Inferior parietal cortex (tissue), 1 donor: ENCODE data around the gene RIPOR3.

Experiments
- DNase-seq: peaks from one replicate; pipeline ENCODE4 v3.0.0-alpha.2; 2016; ENCODE audit errors: extremely low spot score

RIPOR3 gene, protein sequence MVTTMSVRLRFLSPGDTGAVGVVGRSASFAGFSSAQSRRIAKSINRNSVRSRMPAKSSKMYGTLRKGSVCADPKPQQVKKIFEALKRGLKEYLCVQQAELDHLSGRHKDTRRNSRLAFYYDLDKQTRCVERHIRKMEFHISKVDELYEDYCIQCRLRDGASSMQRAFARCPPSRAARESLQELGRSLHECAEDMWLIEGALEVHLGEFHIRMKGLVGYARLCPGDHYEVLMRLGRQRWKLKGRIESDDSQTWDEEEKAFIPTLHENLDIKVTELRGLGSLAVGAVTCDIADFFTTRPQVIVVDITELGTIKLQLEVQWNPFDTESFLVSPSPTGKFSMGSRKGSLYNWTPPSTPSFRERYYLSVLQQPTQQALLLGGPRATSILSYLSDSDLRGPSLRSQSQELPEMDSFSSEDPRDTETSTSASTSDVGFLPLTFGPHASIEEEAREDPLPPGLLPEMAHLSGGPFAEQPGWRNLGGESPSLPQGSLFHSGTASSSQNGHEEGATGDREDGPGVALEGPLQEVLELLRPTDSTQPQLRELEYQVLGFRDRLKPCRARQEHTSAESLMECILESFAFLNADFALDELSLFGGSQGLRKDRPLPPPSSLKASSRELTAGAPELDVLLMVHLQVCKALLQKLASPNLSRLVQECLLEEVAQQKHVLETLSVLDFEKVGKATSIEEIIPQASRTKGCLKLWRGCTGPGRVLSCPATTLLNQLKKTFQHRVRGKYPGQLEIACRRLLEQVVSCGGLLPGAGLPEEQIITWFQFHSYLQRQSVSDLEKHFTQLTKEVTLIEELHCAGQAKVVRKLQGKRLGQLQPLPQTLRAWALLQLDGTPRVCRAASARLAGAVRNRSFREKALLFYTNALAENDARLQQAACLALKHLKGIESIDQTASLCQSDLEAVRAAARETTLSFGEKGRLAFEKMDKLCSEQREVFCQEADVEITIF

GRCh38 chr20:50690650-50691572, at the start of gene RIPOR3:
RIPOR3 (minus strand) TSS chr20:50691542; CDS start chr20:50691128, 414 bp downstream.
- DNase-seq = no peak

DNA sequence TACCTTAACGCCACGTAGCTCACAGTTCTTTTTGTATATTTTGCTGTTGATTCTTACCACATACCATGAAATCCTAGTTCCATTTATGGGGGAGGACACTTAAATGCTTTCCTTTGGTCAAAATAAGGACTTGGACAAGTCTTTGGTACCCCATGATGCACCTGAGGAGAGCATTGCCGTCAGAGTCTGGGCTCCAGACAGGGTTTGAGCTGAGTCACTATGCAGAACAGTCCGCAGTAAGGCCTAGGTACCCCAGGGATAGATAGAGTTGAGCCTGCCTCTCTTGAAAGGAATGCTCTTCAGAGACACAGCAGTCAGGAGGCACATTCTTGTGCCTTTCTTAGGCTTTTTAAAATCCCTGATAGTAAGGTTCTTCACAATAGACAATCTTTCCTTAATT, 46.0 kb upstream of the RIPOR3 start:
- DNase-seq = no peak

- no peak for DNase-seq
Observed at GRCh38 chr20:50735813-50736212, 44.5 kb upstream of the RIPOR3 start.

DNA sequence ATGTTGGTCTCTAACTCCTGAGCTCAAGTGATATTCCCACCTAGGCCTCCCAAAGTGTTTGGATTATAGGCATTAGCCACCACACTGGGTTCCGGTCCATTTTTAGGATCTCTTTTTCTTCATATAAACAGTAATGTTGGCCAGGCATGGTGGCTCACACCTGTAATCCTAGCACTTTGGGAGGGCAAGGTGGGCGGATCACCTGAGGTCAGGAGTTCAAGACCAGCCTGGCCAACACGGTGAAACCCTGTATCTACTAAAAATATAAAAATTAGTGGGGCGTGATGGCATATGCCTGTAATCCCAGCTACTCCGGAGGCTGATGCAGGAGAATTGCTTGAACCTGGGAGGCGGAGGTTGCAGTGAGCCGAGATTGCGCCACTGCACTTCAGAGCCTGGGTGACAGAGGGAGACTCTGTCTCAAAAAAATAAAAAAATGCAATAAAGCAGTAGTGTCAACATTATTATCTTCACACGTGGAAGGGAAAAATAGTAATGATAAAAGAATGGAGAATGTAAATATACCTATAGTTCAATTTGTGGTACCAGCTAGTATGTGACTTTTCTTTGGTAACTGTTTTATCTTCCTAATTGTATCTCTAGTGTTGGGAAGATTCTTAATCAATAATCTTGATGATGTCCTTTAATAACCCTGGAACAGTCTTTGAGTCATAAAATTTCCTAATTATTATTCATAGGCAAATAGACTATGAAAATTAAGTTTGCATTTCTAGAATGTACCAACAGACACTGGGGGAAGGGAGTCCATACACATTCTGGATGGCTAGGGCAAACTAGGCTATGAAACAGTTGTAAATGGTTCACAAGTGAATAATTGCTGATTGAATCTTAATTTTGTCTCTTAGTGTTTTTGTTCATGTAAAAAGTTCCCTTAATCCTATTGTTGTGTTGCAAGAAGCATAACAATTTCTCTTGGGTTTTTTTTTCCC, 43.7 kb upstream of the RIPOR3 start:
- DNase-seq = no peak

GRCh38 chr20:50733644-50734349, 42.5 kb upstream of the RIPOR3 start:
- DNase-seq = no peak

- DNase-seq = no peak
Observed at GRCh38 chr20:50731930-50732690, 40.8 kb upstream of the RIPOR3 start.

GRCh38 chr20:50731055-50731929, 40.0 kb upstream of the RIPOR3 start, which contains the start of gene PARD6B:
PARD6B (plus strand) TSS chr20:50731580; CDS start chr20:50731787, 207 bp downstream.
- DNase-seq = peak; percentile 93

DNA sequence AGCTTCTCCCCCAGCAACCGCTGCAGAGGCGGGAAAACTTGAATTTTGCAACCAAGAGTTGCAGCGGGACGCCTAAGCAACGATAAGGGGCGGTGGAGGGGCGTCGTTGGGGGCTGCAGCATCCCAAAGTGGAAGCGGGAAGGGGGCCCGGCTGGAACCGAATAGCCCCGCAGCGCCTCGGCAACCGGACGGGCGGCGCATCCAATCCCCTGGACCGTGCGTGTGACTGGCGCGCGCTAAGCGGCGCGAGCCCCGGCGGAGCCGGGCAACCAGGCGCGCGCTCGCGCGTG, 39.4 kb upstream of the RIPOR3 start:
- DNase-seq = no peak

DNA sequence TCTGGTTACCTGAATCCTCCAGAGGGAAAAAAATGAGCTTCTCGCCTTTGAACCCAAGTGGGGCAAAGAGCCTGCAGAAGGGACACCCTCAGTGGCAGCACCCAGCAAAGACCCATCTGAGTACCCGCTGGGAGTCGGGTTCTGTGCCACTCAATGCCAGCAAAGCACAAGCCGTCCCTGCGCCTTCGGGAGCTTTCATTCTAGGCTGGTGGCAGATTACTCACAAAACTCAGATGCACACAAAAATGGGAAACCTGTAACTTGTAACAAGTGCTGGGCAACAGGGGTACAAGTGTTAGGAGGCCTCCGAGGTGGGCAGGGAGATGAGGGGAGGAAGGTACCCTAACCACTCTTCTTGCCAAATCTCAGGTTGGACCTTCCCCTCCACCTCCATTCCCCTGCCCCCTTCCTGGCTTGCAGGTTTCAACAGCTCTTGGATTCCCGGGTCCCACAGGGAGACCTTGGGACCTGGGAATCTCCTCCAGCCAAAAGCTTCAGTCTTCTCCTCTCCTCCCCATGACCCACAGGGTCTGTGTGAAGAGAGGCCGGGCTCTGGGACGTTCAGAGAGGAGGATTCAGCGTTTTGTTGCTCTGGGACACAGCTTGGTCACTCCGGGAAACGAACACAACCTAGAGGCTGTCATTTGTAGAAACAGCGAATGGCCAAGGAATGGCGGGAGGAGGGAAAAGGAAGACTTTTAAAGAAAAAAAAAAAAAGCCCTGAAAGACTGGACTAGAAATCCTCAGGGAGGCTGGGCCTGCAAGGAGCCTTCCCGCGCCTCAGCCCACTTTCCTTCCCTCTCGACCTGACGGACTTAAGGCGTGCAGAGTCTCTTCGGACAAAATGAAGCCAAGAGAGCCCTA, 38.8 kb upstream of the RIPOR3 start:
- no peak for DNase-seq

GRCh38 chr20:50728981-50729874, 37.9 kb upstream of the RIPOR3 start:
- no peak for DNase-seq

GRCh38 chr20:50728486-50728980, 37.2 kb upstream of the RIPOR3 start:
- DNase-seq = no peak

DNA sequence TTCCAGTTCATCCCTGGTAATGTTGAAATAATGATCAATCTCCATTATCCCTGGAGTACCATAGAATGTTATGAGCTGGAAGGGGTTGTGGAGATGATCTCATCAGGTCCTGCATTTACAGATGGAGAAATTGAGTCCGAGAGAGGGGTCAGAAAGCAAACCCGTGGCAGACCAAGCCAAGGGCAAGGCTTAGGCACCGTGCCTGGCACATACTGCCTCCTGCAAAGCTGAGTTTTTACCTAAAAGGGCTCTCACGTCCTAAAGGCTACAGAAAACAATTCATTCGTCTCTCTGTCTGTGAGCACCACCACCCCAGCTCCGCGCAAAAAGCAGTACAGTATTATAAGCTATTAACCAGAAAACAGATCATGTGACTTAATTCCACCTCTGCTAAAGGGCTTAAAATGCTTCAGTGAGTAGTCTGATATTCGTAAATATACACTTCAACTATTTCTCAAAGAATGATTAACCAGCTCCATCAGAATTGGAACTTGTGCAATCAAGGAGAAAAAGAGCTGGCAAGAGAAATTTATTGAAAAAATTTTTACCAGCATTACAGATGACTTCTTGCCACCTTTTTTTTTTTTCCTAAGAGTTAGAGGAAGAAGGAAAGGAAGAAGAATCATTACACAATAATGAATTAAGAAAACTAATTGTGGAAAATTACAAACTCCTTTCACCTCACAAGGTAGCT, 36.6 kb upstream of the RIPOR3 start:
- DNase-seq = no peak

- DNase-seq = no peak
Observed at GRCh38 chr20:50726955-50727791, 35.8 kb upstream of the RIPOR3 start.

DNA sequence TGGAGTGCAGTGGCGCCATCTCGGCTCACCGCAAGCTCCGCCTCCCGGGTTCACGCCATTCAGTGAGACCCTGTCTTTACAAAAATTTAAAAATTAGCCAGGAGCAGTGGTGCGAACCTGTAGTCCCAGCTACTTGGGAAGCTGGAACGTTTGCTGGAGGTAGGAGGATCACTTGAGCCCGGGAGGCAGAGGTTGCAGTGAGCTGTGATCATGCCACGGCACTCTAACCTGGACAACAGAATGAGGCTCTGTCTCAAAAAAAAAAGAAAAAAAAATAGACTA, 34.3 kb upstream of the RIPOR3 start:
- no peak for DNase-seq
